GM23338 (cell line): ENCODE data around the gene TAF1B. TPM values are rescaled to one million over a fixed set of nuclear protein-coding genes. Genes with fewer than 3 reads are reported as not detected.

Source experiments
- ATAC-seq: fragments of 200-7000 bp; cut with Tn5 transposase; 3 replicates; pipeline ENCODE4 v1.9.1; 2020
- DNase-seq: peaks from one replicate; pipeline ENCODE4 v3.0.0-alpha.2; 2015; ENCODE audit warnings: low spot score
- H2AFZ ChIP-seq: fragments of 200-600 bp; sonication (generic); 2 replicates; pipeline ENCODE4 v1.8.0; 2016; ENCODE audit warnings: antibody characterized with exemption, mild to moderate bottlenecking, moderate library complexity
- H3F3A ChIP-seq: fragments of 200-600 bp; sonication (generic); replicated peaks from 2 replicates; pipeline ENCODE4 v1.8.0; 2017; ENCODE audit warnings: antibody characterized with exemption, mixed run types, low read depth
- H3K27ac ChIP-seq: fragments of 200-600 bp; sonication (generic); 2 replicates; pipeline ENCODE4 v1.6.1; 2016; ENCODE audit warnings: low read depth
- H3K27me3 ChIP-seq: fragments of 200-600 bp; sonication (generic); 2 replicates; pipeline ENCODE4 v1.8.0; 2016; ENCODE audit warnings: mild to moderate bottlenecking, mixed run types, moderate library complexity; ENCODE audit not compliant: insufficient read depth
- H3K36me3 ChIP-seq: fragments of 200-600 bp; sonication (generic); 2 replicates; pipeline ENCODE4 v1.8.0; 2016; ENCODE audit warnings: mild to moderate bottlenecking; ENCODE audit not compliant: insufficient read depth
- H3K4me1 ChIP-seq: fragments of 200-600 bp; sonication (generic); 2 replicates; pipeline ENCODE4 v1.8.0; 2016; ENCODE audit warnings: mild to moderate bottlenecking, moderate library complexity; ENCODE audit not compliant: insufficient read depth
- H3K4me2 ChIP-seq: fragments of 200-600 bp; sonication (generic); 2 replicates; pipeline ENCODE4 v1.7.1; 2017; ENCODE audit warnings: mixed run types
- H3K4me3 ChIP-seq: fragments of 200-600 bp; sonication (generic); 2 replicates; pipeline ENCODE4 v1.6.1; 2016; ENCODE audit warnings: mixed run types
- H3K79me2 ChIP-seq: fragments of 200-600 bp; sonication (generic); replicated peaks from 2 replicates; pipeline ENCODE4 v1.8.0; 2017; ENCODE audit warnings: mild to moderate bottlenecking; ENCODE audit not compliant: insufficient read depth
- H3K9me2 ChIP-seq: fragments of 200-600 bp; sonication (generic); 2 replicates; pipeline ENCODE4 v1.8.0; 2017; ENCODE audit not compliant: insufficient read depth
- H4K20me1 ChIP-seq: fragments of 200-600 bp; sonication (generic); replicated peaks from 2 replicates; pipeline ENCODE4 v1.8.0; 2017; ENCODE audit warnings: mild to moderate bottlenecking; ENCODE audit not compliant: insufficient read depth
- H3K27ac Mint-ChIP-seq: 2 replicates; pipeline ENCODE4 v1.8.0; 2020; ENCODE audit warnings: inconsistent platforms, mild to moderate bottlenecking, moderate library complexity, mixed read lengths
- H3K27me3 Mint-ChIP-seq: 3 replicates; pipeline ENCODE4 v1.8.0; 2022; ENCODE audit warnings: low read depth, mild to moderate bottlenecking, moderate library complexity, mixed read lengths, inconsistent platforms; ENCODE audit not compliant: insufficient read depth, poor library complexity
- H3K36me3 Mint-ChIP-seq: 3 replicates; pipeline ENCODE4 v1.8.0; 2021; ENCODE audit warnings: low read depth, mild to moderate bottlenecking, inconsistent platforms, moderate library complexity, mixed read lengths
- H3K4me1 Mint-ChIP-seq: 3 replicates; pipeline ENCODE4 v1.8.0; 2020; ENCODE audit warnings: mild to moderate bottlenecking, inconsistent platforms, mixed read lengths
- H3K4me3 Mint-ChIP-seq: 3 replicates; pipeline ENCODE4 v1.8.0; 2021; ENCODE audit warnings: moderate library complexity, mild to moderate bottlenecking, inconsistent platforms, mixed read lengths
- H3K9me3 Mint-ChIP-seq: 3 replicates; pipeline ENCODE4 v1.8.0; 2020; ENCODE audit warnings: moderate library complexity, mild to moderate bottlenecking, inconsistent platforms, mixed read lengths
- CREB1 ChIP-seq: fragments of 250-450 bp; sonication (Bioruptor Pico); IDR thresholded peaks from 2 replicates; pipeline ENCODE4 v1.5.0; 2020; ENCODE audit warnings: low read depth, mild to moderate bottlenecking, moderate library complexity
- ETS1 ChIP-seq: IDR thresholded peaks from 2 replicates; pipeline ENCODE4 v1.6.1; 2016; ENCODE audit warnings: antibody characterized with exemption
- EZH2 ChIP-seq: fragments of 200-600 bp; sonication (generic); IDR thresholded peaks from one replicate; pipeline ENCODE4 v1.8.0; 2017; ENCODE audit warnings: antibody characterized with exemption, mild to moderate bottlenecking, low read depth; ENCODE audit not compliant: unreplicated experiment
- EZH2phosphoT487 ChIP-seq: fragments of 200-600 bp; sonication (generic); IDR thresholded peaks from one replicate; pipeline ENCODE4 v1.8.1; 2018; ENCODE audit warnings: antibody characterized with exemption; ENCODE audit not compliant: unreplicated experiment
- JUNB ChIP-seq: IDR thresholded peaks from one replicate; pipeline ENCODE4 v1.6.1; 2016; ENCODE audit warnings: antibody characterized with exemption; ENCODE audit not compliant: unreplicated experiment
- NANOG ChIP-seq: IDR thresholded peaks from 2 replicates; pipeline ENCODE4 v1.6.1; 2016; ENCODE audit warnings: antibody characterized with exemption, borderline replicate concordance
- POLR2AphosphoS5 ChIP-seq: IDR thresholded peaks from 2 replicates; pipeline ENCODE4 v1.6.1; 2016; ENCODE audit warnings: antibody characterized with exemption, low read depth
- REST ChIP-seq: IDR thresholded peaks from one replicate; pipeline ENCODE4 v1.6.1; 2018; ENCODE audit warnings: antibody characterized with exemption; ENCODE audit not compliant: unreplicated experiment
- STAT1 ChIP-seq: IDR thresholded peaks from one replicate; pipeline ENCODE4 v1.6.1; 2016; ENCODE audit warnings: antibody characterized with exemption; ENCODE audit not compliant: unreplicated experiment
- ZNF114 ChIP-seq: fragments of 250-450 bp; sonication (Bioruptor Pico); IDR thresholded peaks from 2 replicates; pipeline ENCODE4 v1.5.0; 2020; ENCODE audit warnings: mild to moderate bottlenecking, moderate library complexity
- ZNF331 ChIP-seq: fragments of 250-450 bp; sonication (Bioruptor Pico); IDR thresholded peaks from 2 replicates; pipeline ENCODE4 v1.5.0; 2020; ENCODE audit warnings: low read depth, mild to moderate bottlenecking, moderate library complexity
- polyA plus RNA-seq: library from polyadenylated mRNA; unstranded; fragments of >200 nt; fragmentation: Nextera tagmentation; extraction: Ambion mirVana; gene quantifications from 2 replicates; pipeline ENCODE4 v1.2.1, GENCODE V29; 2016
- total RNA-seq: library from RNA; depleted of rRNA; stranded (reverse); fragments of >200 nt; shearing (Covaris generic); gene quantifications from 2 replicates; pipeline ENCODE4 v1.2.3, GENCODE V29; 2014
- TF ChIP-seq, protein P1 (sequence below), 2 experiments: fragments of 200-600 bp in 1 of 2; sonication (generic) in 1 of 2; conservative IDR thresholded peaks; 2 replicates each; pipeline versions ENCODE4 v1.5.1 to v1.6.1; 2016 to 2017; ENCODE audit warnings: antibody characterized with exemption in 2 of 2, low read depth in 2 of 2, mild to moderate bottlenecking in 2 of 2, moderate library complexity in 1 of 2
- TF ChIP-seq, protein P2 (sequence below): fragments of 250-450 bp; sonication (Bioruptor Pico); IDR thresholded peaks from 2 replicates; pipeline ENCODE4 v1.5.0; 2020; ENCODE audit warnings: mild to moderate bottlenecking, moderate library complexity

Gene TAF1B
- total and polyA plus RNA-seq, 2 experiments from 2014 or later: 22.2 to 28.9 TPM

DNA sequence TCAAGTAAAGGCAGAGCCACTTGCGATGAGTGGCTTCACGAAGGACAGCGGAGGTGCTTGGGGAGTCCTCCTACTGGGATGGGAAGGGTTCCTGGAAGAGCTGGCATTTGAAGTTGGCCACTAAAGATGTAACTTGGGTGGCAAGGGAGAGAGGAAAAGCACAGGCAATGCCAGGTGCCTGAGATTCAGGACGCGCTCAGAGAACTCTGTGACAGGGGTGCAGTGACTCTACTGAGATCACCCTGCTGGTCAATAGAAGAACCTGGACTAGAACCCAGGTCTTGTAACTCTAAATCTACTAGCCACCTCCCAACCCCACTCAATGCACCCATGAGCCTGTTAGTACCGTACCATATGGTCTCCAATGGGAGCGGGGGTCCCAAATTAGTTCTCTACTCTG is 102.8 kb downstream of the TAF1B start:
- no peak for DNase-seq
- Histone ChIP-seq H3K27me3 (peaks cover 22% of the 10 kb centered on the region), H3K27ac (no peak overlapping the region), H2AFZ (no peak overlapping the region), H3K36me3 (no peaks in the 10 kb centered on the region), H3K4me2 (no peak overlapping the region), H3K9me2 (no peaks in the 10 kb centered on the region), H4K20me1 (no peaks in the 10 kb centered on the region), H3K4me3 (no peak overlapping the region), H3F3A (no peaks in the 10 kb centered on the region), H3K79me2 (no peaks in the 10 kb centered on the region), H3K4me1 (peaks cover 4% of the 10 kb centered on the region; the same call in 1 of the 2 replicates)
- Mint-ChIP-seq H3K4me3 (no peak overlapping the region), H3K27ac (no peak overlapping the region), H3K4me1 (peaks cover 12% of the 10 kb centered on the region), H3K9me3 (no peaks in the 10 kb centered on the region), H3K27me3 (peaks cover 14% of the 10 kb centered on the region), H3K36me3 (no peaks in the 10 kb centered on the region)
- ATAC-seq: no peak
- no peak for TF ChIP-seq CREB1 (CRISPR knock-in tag)
- no peak for TF ChIP-seq POLR2AphosphoS5
- TF ChIP-seq STAT1: no peak
- TF ChIP-seq, protein P1, sequence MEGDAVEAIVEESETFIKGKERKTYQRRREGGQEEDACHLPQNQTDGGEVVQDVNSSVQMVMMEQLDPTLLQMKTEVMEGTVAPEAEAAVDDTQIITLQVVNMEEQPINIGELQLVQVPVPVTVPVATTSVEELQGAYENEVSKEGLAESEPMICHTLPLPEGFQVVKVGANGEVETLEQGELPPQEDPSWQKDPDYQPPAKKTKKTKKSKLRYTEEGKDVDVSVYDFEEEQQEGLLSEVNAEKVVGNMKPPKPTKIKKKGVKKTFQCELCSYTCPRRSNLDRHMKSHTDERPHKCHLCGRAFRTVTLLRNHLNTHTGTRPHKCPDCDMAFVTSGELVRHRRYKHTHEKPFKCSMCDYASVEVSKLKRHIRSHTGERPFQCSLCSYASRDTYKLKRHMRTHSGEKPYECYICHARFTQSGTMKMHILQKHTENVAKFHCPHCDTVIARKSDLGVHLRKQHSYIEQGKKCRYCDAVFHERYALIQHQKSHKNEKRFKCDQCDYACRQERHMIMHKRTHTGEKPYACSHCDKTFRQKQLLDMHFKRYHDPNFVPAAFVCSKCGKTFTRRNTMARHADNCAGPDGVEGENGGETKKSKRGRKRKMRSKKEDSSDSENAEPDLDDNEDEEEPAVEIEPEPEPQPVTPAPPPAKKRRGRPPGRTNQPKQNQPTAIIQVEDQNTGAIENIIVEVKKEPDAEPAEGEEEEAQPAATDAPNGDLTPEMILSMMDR (conservative IDR thresholded peaks at IDR 0.05; ENCODE audit: low read depth in 2 of 2): no peak
- TF ChIP-seq JUNB: no peak
- no peak for TF ChIP-seq ZNF331
- TF ChIP-seq ETS1: no peak
- TF ChIP-seq REST: no peak
- no peak for TF ChIP-seq NANOG
- TF ChIP-seq EZH2phosphoT487: no peak
- TF ChIP-seq ZNF114: no peak
- TF ChIP-seq EZH2: no peak
- TF ChIP-seq, protein P2, sequence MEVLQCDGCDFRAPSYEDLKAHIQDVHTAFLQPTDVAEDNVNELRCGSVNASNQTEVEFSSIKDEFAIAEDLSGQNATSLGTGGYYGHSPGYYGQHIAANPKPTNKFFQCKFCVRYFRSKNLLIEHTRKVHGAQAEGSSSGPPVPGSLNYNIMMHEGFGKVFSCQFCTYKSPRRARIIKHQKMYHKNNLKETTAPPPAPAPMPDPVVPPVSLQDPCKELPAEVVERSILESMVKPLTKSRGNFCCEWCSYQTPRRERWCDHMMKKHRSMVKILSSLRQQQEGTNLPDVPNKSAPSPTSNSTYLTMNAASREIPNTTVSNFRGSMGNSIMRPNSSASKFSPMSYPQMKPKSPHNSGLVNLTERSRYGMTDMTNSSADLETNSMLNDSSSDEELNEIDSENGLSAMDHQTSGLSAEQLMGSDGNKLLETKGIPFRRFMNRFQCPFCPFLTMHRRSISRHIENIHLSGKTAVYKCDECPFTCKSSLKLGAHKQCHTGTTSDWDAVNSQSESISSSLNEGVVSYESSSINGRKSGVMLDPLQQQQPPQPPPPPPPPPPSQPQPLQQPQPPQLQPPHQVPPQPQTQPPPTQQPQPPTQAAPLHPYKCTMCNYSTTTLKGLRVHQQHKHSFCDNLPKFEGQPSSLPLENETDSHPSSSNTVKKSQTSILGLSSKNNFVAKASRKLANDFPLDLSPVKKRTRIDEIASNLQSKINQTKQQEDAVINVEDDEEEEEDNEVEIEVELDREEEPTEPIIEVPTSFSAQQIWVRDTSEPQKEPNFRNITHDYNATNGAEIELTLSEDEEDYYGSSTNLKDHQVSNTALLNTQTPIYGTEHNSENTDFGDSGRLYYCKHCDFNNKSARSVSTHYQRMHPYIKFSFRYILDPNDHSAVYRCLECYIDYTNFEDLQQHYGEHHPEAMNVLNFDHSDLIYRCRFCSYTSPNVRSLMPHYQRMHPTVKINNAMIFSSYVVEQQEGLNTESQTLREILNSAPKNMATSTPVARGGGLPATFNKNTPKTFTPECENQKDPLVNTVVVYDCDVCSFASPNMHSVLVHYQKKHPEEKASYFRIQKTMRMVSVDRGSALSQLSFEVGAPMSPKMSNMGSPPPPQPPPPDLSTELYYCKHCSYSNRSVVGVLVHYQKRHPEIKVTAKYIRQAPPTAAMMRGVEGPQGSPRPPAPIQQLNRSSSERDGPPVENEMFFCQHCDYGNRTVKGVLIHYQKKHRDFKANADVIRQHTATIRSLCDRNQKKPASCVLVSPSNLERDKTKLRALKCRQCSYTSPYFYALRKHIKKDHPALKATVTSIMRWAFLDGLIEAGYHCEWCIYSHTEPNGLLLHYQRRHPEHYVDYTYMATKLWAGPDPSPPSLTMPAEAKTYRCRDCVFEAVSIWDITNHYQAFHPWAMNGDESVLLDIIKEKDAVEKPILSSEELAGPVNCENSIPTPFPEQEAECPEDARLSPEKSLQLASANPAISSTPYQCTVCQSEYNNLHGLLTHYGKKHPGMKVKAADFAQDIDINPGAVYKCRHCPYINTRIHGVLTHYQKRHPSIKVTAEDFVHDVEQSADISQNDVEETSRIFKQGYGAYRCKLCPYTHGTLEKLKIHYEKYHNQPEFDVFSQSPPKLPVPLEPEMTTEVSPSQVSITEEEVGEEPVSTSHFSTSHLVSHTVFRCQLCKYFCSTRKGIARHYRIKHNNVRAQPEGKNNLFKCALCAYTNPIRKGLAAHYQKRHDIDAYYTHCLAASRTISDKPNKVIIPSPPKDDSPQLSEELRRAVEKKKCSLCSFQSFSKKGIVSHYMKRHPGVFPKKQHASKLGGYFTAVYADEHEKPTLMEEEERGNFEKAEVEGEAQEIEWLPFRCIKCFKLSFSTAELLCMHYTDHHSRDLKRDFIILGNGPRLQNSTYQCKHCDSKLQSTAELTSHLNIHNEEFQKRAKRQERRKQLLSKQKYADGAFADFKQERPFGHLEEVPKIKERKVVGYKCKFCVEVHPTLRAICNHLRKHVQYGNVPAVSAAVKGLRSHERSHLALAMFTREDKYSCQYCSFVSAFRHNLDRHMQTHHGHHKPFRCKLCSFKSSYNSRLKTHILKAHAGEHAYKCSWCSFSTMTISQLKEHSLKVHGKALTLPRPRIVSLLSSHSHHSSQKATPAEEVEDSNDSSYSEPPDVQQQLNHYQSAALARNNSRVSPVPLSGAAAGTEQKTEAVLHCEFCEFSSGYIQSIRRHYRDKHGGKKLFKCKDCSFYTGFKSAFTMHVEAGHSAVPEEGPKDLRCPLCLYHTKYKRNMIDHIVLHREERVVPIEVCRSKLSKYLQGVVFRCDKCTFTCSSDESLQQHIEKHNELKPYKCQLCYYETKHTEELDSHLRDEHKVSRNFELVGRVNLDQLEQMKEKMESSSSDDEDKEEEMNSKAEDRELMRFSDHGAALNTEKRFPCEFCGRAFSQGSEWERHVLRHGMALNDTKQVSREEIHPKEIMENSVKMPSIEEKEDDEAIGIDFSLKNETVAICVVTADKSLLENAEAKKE (CRISPR knock-in tag): no peak
